PC-3 (cell line): ENCODE results near the gene WDR41.

Source experiments
- EZH2phosphoT487 ChIP-seq: fragments of 300-600 bp; sonication (generic); IDR thresholded peaks from 2 replicates; pipeline ENCODE4 v1.6.1; 2018; ENCODE audit warnings: mild to moderate bottlenecking, antibody characterized with exemption, low read length, borderline replicate concordance
- TF ChIP-seq, protein P1 (sequence below): fragments of 300-600 bp; sonication (generic); conservative IDR thresholded peaks from 2 replicates; pipeline ENCODE4 v1.5.1; 2017; ENCODE audit warnings: antibody characterized with exemption, low read depth, mild to moderate bottlenecking, low read length

DNA sequence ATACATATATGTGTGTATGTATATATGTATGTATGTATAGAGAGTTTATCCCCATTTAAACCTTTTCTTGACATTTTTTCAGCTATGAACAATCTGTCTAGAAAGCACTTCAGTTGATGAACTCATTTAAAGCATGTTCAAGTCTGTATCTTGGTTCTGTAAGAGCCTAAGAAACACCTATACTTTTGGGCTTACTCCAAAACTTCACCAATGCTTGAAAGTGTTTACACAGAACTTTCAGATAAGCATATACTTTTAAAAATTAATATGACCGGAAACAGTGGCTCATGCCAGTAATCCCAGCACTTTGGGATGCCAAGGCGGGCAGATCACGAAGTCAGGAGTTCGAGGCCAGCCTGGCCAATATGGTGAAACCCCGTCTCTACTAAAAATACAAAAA, 30.8 kb downstream of the WDR41 start:
- TF ChIP-seq, protein P1, sequence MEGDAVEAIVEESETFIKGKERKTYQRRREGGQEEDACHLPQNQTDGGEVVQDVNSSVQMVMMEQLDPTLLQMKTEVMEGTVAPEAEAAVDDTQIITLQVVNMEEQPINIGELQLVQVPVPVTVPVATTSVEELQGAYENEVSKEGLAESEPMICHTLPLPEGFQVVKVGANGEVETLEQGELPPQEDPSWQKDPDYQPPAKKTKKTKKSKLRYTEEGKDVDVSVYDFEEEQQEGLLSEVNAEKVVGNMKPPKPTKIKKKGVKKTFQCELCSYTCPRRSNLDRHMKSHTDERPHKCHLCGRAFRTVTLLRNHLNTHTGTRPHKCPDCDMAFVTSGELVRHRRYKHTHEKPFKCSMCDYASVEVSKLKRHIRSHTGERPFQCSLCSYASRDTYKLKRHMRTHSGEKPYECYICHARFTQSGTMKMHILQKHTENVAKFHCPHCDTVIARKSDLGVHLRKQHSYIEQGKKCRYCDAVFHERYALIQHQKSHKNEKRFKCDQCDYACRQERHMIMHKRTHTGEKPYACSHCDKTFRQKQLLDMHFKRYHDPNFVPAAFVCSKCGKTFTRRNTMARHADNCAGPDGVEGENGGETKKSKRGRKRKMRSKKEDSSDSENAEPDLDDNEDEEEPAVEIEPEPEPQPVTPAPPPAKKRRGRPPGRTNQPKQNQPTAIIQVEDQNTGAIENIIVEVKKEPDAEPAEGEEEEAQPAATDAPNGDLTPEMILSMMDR: no peak
- no peak for TF ChIP-seq EZH2phosphoT487
